ENCODE data around the gene ZNF280B.
A peak's percentile ranks its signal among the peaks of the same experiment; 100 is the strongest.
"Not testable (repeated sequence)": the region's sequence is repeated elsewhere in the genome, so short reads cannot be mapped to it uniquely, and the experiment has no call there.

The ZNF280B gene

GRCh38 chr22:22507743-22508273 is 734 bp downstream of the ZNF280B start:
- Histone ChIP-seq H3K4me1 (ENCODE audit: control insufficient read depth, insufficient read depth, low read length) (no peaks in the 10 kb centered on the region), H3K27ac (ENCODE audit: low read length) (no peak overlapping the region), H3K36me3 (ENCODE audit: control insufficient read depth, insufficient read depth, low read length) (no peaks in the 10 kb centered on the region), H3K4me3 (ENCODE audit: low read length) (peak overlapping the region; percentile 71; the same call in 1 of the 2 replicates), H3K27me3 (ENCODE audit: control insufficient read depth, insufficient read depth, low read length) (no peaks in the 10 kb centered on the region), H3K9me3 (ENCODE audit: control insufficient read depth, insufficient read depth, low read length) (no peaks in the 10 kb centered on the region; the same call in 1 of the 2 replicates)
- no CpG with 5 or more reads among the region's 13 CpGs for WGBS (ENCODE audit: insufficient coverage, insufficient read length)
- DNase-seq (ENCODE audit: low read depth, low spot score) = no peak

GRCh38 chr22:22506736-22507135 is 1.8 kb downstream of the ZNF280B start:
- DNase-seq (ENCODE audit: low read depth, low spot score) = no peak
- Histone ChIP-seq H3K9me3 (ENCODE audit: control insufficient read depth, insufficient read depth, low read length) (no peaks in the 10 kb centered on the region), H3K4me3 (ENCODE audit: low read length) (no peak overlapping the region), H3K4me1 (ENCODE audit: control insufficient read depth, insufficient read depth, low read length) (no peaks in the 10 kb centered on the region), H3K36me3 (ENCODE audit: control insufficient read depth, insufficient read depth, low read length) (no peaks in the 10 kb centered on the region), H3K27me3 (ENCODE audit: control insufficient read depth, insufficient read depth, low read length) (no peaks in the 10 kb centered on the region), H3K27ac (ENCODE audit: low read length) (no peak overlapping the region)
- no CpG with 5 or more reads among the region's 1 CpG for WGBS (ENCODE audit: insufficient coverage, insufficient read length)

DNA sequence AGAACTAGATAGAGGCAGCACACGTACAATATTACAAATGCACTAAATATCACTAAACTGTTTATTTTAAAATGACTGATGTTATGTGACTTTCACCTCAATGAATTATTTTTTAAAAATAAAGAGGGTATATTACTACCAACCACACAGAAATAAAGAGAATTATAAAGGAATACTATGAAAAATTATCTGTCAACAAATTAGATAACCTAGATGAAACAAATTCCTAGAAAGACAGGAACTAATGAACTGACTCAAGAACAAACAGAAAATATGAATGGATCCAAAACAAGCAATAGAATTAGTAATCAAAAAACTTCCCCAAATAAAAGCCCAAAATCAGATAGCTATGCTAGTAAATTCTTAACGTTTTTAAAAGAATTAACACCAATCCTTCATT is 10.3 kb downstream of the ZNF280B start:
- no CpG with 5 or more reads among the region's 2 CpGs for WGBS (ENCODE audit: insufficient coverage, insufficient read length)
- Histone ChIP-seq H3K9me3 (ENCODE audit: control insufficient read depth, insufficient read depth, low read length) (no peaks in the 10 kb centered on the region), H3K4me3 (ENCODE audit: low read length) (no peak overlapping the region), H3K36me3 (ENCODE audit: control insufficient read depth, insufficient read depth, low read length) (no peaks in the 10 kb centered on the region), H3K4me1 (ENCODE audit: control insufficient read depth, insufficient read depth, low read length) (no peaks in the 10 kb centered on the region), H3K27ac (ENCODE audit: low read length) (no peak overlapping the region), H3K27me3 (ENCODE audit: control insufficient read depth, insufficient read depth, low read length) (no peaks in the 10 kb centered on the region)
- DNase-seq (ENCODE audit: low read depth, low spot score) = no peak

DNA sequence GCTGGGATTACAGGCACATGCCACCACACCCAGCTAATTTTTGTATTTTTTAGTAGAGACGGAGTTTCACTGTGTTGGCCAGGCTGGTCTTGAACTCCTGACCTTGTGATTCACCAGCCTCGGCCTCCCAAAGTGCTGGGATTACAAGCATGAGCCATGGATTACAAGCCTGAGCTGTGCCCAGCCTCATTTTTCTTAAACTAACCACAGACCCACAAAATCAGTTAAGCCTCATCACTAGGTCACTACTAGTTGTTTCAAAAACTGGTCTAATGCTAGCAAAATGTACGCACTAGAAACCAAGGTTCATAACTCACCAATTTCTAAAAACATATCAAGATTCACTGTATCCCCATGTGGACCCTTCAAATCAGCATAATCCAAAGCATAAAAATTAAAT is 17.0 kb downstream of the ZNF280B start:
- H3K9me3 ChIP-seq (ENCODE audit: control insufficient read depth, insufficient read depth, low read length); H3K36me3 ChIP-seq (ENCODE audit: control insufficient read depth, insufficient read depth, low read length); H3K4me1 ChIP-seq (ENCODE audit: control insufficient read depth, insufficient read depth, low read length); H3K4me3 ChIP-seq (ENCODE audit: low read length); DNase-seq (ENCODE audit: low read depth, low spot score); H3K27me3 ChIP-seq (ENCODE audit: control insufficient read depth, insufficient read depth, low read length); H3K27ac ChIP-seq (ENCODE audit: low read length): not testable (repeated sequence)
- no CpG with 5 or more reads among the region's 3 CpGs for WGBS (ENCODE audit: insufficient coverage, insufficient read length)

GRCh38 chr22:22488736-22489135 is 19.8 kb downstream of the ZNF280B start:
- H3K4me1 ChIP-seq (ENCODE audit: control insufficient read depth, insufficient read depth, low read length) = no peaks in the 10 kb centered on the region
- H3K36me3 ChIP-seq (ENCODE audit: control insufficient read depth, insufficient read depth, low read length) = no peaks in the 10 kb centered on the region
- no peak overlapping the region for H3K4me3 ChIP-seq (ENCODE audit: low read length)
- no peak overlapping the region for H3K27ac ChIP-seq (ENCODE audit: low read length)
- H3K9me3 ChIP-seq (ENCODE audit: control insufficient read depth, insufficient read depth, low read length) = no peaks in the 10 kb centered on the region
- no peaks in the 10 kb centered on the region for H3K27me3 ChIP-seq (ENCODE audit: control insufficient read depth, insufficient read depth, low read length)
- no CpG with 5 or more reads among the region's 5 CpGs for WGBS (ENCODE audit: insufficient coverage, insufficient read length)
- no peak for DNase-seq (ENCODE audit: low read depth, low spot score)

GRCh38 chr22:22487869-22488597 is 20.5 kb downstream of the ZNF280B start:
- Histone ChIP-seq H3K4me1 (ENCODE audit: control insufficient read depth, insufficient read depth, low read length) (no peaks in the 10 kb centered on the region), H3K27ac (ENCODE audit: low read length) (no peak overlapping the region), H3K36me3 (ENCODE audit: control insufficient read depth, insufficient read depth, low read length) (no peaks in the 10 kb centered on the region), H3K27me3 (ENCODE audit: control insufficient read depth, insufficient read depth, low read length) (no peaks in the 10 kb centered on the region), H3K9me3 (ENCODE audit: control insufficient read depth, insufficient read depth, low read length) (no peaks in the 10 kb centered on the region), H3K4me3 (ENCODE audit: low read length) (no peak overlapping the region)
- no peak for DNase-seq (ENCODE audit: low read depth, low spot score)
- WGBS (ENCODE audit: insufficient coverage, insufficient read length) = no CpG with 5 or more reads among the region's 12 CpGs

DNA sequence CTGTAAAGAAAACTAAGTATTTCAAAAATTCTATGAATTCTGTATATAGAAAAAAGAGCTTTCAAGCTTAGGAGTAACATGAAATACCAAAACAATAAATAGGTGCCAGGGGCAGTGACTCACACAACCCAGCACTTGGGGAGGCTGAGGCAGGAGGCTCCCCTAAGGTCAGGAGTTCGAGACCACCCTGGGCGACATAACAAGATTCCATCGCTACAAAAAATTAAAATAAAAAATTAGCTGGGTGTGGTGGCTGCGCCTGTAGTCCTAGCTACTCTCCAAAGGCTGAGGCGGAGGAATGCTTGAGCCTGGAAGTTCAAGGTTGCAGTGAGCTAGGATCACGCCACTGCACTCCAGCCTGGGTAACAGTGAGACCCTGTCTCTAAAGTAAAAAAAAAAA is 21.5 kb downstream of the ZNF280B start:
- Histone ChIP-seq H3K4me3 (ENCODE audit: low read length) (no peak overlapping the region), H3K27me3 (ENCODE audit: control insufficient read depth, insufficient read depth, low read length) (no peaks in the 10 kb centered on the region), H3K27ac (ENCODE audit: low read length) (no peak overlapping the region), H3K4me1 (ENCODE audit: control insufficient read depth, insufficient read depth, low read length) (no peaks in the 10 kb centered on the region), H3K36me3 (ENCODE audit: control insufficient read depth, insufficient read depth, low read length) (no peaks in the 10 kb centered on the region), H3K9me3 (ENCODE audit: control insufficient read depth, insufficient read depth, low read length) (no peaks in the 10 kb centered on the region)
- WGBS (ENCODE audit: insufficient coverage, insufficient read length) = no CpG with 5 or more reads among the region's 6 CpGs
- DNase-seq (ENCODE audit: low read depth, low spot score) = no peak

DNA sequence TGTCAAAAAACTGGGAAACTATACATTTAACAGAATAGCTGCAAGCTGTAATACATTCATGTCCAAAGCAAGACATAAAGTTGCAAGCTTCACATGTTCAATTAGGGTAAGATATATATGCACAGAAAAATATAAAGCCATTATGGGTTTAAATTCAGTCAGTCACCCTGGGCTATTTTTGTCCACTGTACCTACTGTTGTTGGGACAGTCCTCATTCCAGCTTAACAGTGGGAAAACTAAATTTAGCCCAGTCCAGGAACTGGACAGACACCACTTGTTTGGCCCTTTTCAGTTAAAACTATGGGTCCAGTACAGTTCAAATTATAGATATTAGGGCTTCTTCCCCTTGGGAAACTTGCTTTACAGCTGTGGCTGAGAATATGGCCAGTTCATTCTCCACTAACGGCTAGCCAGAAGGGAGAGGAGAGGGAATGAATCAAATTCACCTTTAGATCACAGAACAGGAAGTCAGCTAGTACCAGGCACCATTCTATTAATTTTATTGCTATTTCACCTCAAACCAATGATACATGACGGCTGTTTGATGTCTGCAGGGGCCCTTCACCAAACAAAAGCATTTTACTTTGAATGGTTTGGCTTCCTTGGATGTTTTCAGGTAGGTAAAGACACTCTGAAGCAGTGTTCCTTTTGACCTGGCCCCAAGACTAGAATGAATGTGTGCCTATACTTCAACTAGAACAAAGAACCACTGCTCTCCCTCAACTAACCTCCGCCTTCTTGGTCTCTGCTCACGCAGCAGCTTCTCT is 22.2 kb downstream of the ZNF280B start:
- no peaks in the 10 kb centered on the region for H3K9me3 ChIP-seq (ENCODE audit: control insufficient read depth, insufficient read depth, low read length)
- no peak for DNase-seq (ENCODE audit: low read depth, low spot score)
- H3K27me3 ChIP-seq (ENCODE audit: control insufficient read depth, insufficient read depth, low read length) = no peaks in the 10 kb centered on the region
- H3K4me1 ChIP-seq (ENCODE audit: control insufficient read depth, insufficient read depth, low read length) = no peaks in the 10 kb centered on the region
- H3K27ac ChIP-seq (ENCODE audit: low read length) = no peak overlapping the region
- WGBS (ENCODE audit: insufficient coverage, insufficient read length) = no CpG with 5 or more reads among the region's 4 CpGs
- H3K4me3 ChIP-seq (ENCODE audit: low read length) = no peak overlapping the region
- no peaks in the 10 kb centered on the region for H3K36me3 ChIP-seq (ENCODE audit: control insufficient read depth, insufficient read depth, low read length)

- WGBS (ENCODE audit: insufficient coverage, insufficient read length) = no CpG with 5 or more reads among the region's 3 CpGs
- no peak overlapping the region for H3K27ac ChIP-seq (ENCODE audit: low read length)
- no peaks in the 10 kb centered on the region for H3K27me3 ChIP-seq (ENCODE audit: control insufficient read depth, insufficient read depth, low read length)
- no peaks in the 10 kb centered on the region for H3K9me3 ChIP-seq (ENCODE audit: control insufficient read depth, insufficient read depth, low read length)
- DNase-seq (ENCODE audit: low read depth, low spot score) = no peak
- H3K4me3 ChIP-seq (ENCODE audit: low read length) = no peak overlapping the region
- no peaks in the 10 kb centered on the region for H3K36me3 ChIP-seq (ENCODE audit: control insufficient read depth, insufficient read depth, low read length)
- H3K4me1 ChIP-seq (ENCODE audit: control insufficient read depth, insufficient read depth, low read length) = no peaks in the 10 kb centered on the region
Measured at GRCh38 chr22:22485524-22485923, 23.0 kb downstream of the ZNF280B start.

GRCh38 chr22:22484023-22484422 is 24.5 kb downstream of the ZNF280B start:
- Histone ChIP-seq H3K4me1 (ENCODE audit: control insufficient read depth, insufficient read depth, low read length) (no peaks in the 10 kb centered on the region), H3K4me3 (ENCODE audit: low read length) (no peak overlapping the region), H3K36me3 (ENCODE audit: control insufficient read depth, insufficient read depth, low read length) (no peaks in the 10 kb centered on the region), H3K9me3 (ENCODE audit: control insufficient read depth, insufficient read depth, low read length) (no peaks in the 10 kb centered on the region), H3K27ac (ENCODE audit: low read length) (no peak overlapping the region), H3K27me3 (ENCODE audit: control insufficient read depth, insufficient read depth, low read length) (no peaks in the 10 kb centered on the region)
- DNase-seq (ENCODE audit: low read depth, low spot score) = no peak
- WGBS (ENCODE audit: insufficient coverage, insufficient read length) = no CpG with 5 or more reads among the region's 11 CpGs
